GM23338 (cell line): ENCODE results near the gene ACSBG1.

Experiments
- CREB1 ChIP-seq: fragments of 250-450 bp; sonication (Bioruptor Pico); IDR thresholded peaks from 2 replicates; pipeline ENCODE4 v1.5.0; 2020; ENCODE audit warnings: low read depth, mild to moderate bottlenecking, moderate library complexity
- EZH2 ChIP-seq: fragments of 200-600 bp; sonication (generic); IDR thresholded peaks from one replicate; pipeline ENCODE4 v1.8.0; 2017; ENCODE audit warnings: antibody characterized with exemption, mild to moderate bottlenecking, low read depth; ENCODE audit not compliant: unreplicated experiment
- EZH2phosphoT487 ChIP-seq: fragments of 200-600 bp; sonication (generic); IDR thresholded peaks from one replicate; pipeline ENCODE4 v1.8.1; 2018; ENCODE audit warnings: antibody characterized with exemption; ENCODE audit not compliant: unreplicated experiment
- JUNB ChIP-seq: IDR thresholded peaks from one replicate; pipeline ENCODE4 v1.6.1; 2016; ENCODE audit warnings: antibody characterized with exemption; ENCODE audit not compliant: unreplicated experiment
- NANOG ChIP-seq: IDR thresholded peaks from 2 replicates; pipeline ENCODE4 v1.6.1; 2016; ENCODE audit warnings: antibody characterized with exemption, borderline replicate concordance
- POLR2AphosphoS5 ChIP-seq: IDR thresholded peaks from 2 replicates; pipeline ENCODE4 v1.6.1; 2016; ENCODE audit warnings: antibody characterized with exemption, low read depth
- REST ChIP-seq: IDR thresholded peaks from one replicate; pipeline ENCODE4 v1.6.1; 2018; ENCODE audit warnings: antibody characterized with exemption; ENCODE audit not compliant: unreplicated experiment
- STAT1 ChIP-seq: IDR thresholded peaks from one replicate; pipeline ENCODE4 v1.6.1; 2016; ENCODE audit warnings: antibody characterized with exemption; ENCODE audit not compliant: unreplicated experiment
- TF ChIP-seq, protein P1 (sequence below), 2 experiments: fragments of 200-600 bp in 1 of 2; sonication (generic) in 1 of 2; conservative IDR thresholded peaks; 2 replicates each; pipeline versions ENCODE4 v1.5.1 to v1.6.1; 2016 to 2017; ENCODE audit warnings: antibody characterized with exemption in 2 of 2, low read depth in 2 of 2, mild to moderate bottlenecking in 2 of 2, moderate library complexity in 1 of 2

DNA sequence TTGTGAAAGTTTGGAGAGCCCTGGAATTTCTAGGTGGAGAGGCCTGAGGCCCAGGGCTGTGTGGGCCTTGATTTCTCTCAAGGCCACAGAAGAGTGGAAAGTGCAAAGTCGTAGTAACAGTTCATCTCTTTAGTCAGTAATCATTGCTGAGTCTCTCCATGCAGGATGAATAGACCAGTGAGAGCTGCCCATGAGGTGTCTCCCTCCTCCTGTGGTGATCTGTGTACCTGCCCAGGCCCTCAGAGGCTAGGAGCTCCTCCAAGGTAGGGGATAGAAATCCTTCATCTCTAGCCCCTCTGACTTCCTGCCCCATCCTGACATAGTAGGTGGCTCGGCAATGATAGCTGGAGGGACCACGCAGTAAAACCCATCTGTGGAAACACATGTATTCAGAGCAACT lies 92.0 kb downstream of the ACSBG1 start:
- TF ChIP-seq, protein P1, sequence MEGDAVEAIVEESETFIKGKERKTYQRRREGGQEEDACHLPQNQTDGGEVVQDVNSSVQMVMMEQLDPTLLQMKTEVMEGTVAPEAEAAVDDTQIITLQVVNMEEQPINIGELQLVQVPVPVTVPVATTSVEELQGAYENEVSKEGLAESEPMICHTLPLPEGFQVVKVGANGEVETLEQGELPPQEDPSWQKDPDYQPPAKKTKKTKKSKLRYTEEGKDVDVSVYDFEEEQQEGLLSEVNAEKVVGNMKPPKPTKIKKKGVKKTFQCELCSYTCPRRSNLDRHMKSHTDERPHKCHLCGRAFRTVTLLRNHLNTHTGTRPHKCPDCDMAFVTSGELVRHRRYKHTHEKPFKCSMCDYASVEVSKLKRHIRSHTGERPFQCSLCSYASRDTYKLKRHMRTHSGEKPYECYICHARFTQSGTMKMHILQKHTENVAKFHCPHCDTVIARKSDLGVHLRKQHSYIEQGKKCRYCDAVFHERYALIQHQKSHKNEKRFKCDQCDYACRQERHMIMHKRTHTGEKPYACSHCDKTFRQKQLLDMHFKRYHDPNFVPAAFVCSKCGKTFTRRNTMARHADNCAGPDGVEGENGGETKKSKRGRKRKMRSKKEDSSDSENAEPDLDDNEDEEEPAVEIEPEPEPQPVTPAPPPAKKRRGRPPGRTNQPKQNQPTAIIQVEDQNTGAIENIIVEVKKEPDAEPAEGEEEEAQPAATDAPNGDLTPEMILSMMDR (conservative IDR thresholded peaks at IDR 0.05; ENCODE audit: low read depth in 2 of 2): no peak
- TF ChIP-seq EZH2phosphoT487 (no peak), JUNB (no peak), STAT1 (no peak), EZH2 (no peak), CREB1 (no peak), NANOG (no peak), POLR2AphosphoS5 (no peak), REST (no peak)
